Amygdala (tissue), 56 donors: Measurements from ENCODE around the gene C4BPA.

Experiments used
- DNase-seq, 56 donors: peaks; one replicate each; lab custom pipeline; 2025; lab: John Stamatoyannopoulos, UW

C4BPA gene

DNA sequence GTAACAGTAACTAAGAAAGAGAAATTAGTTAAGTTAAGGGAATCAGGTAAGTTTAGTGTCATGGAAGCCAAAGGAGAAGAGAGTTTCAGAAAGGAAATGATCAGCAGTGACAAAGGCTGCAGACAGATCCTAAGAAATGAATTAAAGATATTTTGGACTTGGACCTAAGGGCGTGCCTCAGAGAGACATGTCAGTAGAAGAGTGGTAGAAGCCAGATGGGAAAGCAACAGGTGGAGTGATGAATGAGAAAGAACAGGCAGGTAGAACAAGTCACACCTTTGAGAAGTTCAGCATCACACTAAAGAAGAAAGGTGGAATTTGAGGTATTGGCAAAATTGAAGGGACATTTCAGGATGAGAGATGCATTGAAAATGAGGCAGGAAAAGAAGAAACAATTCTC is 1.4 kb upstream of the C4BPA start:
- no peak for DNase-seq

GRCh38 chr1:207109004-207109403 is 5.0 kb downstream of the C4BPA start:
- DNase-seq = no peak

- DNase-seq = no peak
These were observed 8.7 kb downstream of the C4BPA start for GRCh38 chr1:207112616-207113296.

GRCh38 chr1:207115269-207115668 is 11.2 kb downstream of the C4BPA start:
- DNase-seq = no peak

GRCh38 chr1:207124389-207124788 is 20.4 kb downstream of the C4BPA start:
- DNase-seq = no peak

DNA sequence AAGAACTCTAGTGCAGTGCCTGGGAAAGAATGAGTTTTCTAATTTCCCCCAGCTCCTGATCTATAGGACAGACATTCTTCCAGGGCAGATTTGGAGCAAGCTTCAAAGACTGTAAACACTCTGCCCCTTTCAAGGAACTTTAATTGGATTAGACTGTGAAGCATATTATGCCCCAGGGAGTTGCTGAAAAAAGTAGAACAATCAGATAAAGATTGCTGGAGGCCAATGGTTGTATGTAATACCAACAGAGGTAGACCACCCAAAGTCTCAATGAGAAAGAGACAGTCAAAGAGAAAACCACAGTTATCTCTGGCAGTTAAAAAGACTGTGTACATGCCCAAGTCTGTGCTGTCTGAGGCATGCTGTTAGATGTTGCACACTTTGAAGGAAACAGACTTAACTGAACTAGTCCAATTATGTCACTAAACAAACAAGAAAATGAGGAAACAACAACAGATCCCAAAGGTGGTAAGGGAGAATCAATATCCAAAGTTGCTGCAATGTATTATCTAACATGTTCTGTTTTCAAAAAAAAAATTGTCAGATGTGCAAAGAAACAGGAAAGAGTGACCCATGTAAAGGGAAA is 24.4 kb downstream of the C4BPA start:
- no peak for DNase-seq

GRCh38 chr1:207129053-207129452 is 25.0 kb downstream of the C4BPA start:
- no peak for DNase-seq

GRCh38 chr1:207130252-207131036 is 26.4 kb downstream of the C4BPA start:
- DNase-seq = no peak

- no peak for DNase-seq
These were observed 27.1 kb downstream of the C4BPA start for GRCh38 chr1:207131163-207131562.

GRCh38 chr1:207134581-207134980 is 30.5 kb downstream of the C4BPA start:
- DNase-seq = no peak

DNA sequence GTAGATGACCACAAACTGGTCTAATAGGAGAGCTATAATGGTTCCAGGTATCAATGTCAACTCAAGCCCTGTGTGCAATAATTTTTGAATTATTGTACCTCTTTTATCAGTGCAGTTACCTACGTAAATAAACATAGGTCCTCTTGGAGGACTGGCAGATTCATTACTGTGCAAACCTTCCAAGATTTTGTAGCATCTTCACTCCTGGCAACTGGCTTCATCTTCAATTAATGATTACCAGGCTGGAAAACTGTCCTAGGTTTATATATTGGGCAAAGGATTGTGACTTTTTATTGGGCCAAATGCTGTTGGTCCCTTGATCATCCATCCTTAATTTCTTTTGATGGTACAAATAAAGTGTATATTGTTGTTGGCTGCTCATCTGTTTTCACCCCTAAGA is 35.6 kb downstream of the C4BPA start:
- DNase-seq = no peak

- no peak for DNase-seq
These were observed 36.5 kb downstream of the C4BPA start for GRCh38 chr1:207140536-207140935.

GRCh38 chr1:207145401-207146058 is 41.5 kb downstream of the C4BPA start:
- no peak for DNase-seq

DNA sequence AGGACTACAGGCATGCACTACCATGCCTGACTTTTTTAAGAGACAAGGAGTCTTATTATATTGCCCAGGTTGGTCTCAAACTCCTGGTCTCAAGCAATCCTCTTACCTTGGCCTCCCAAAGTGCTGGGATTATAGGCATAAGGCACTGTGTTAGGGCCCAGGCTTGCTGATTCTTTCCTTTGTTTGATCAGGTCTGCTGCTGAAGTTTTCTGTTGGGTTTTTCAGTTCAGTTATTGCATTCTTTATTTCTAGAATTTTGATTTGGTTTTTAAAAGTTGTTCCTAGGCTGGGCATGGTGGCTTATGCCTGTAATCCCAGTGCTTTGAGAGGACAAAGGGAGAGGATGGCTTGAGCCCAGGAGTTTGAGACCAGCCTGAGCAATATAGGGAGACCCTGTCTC is 47.9 kb downstream of the C4BPA start:
- no peak for DNase-seq

- DNase-seq = no peak
These were observed 48.9 kb downstream of the C4BPA start for GRCh38 chr1:207152792-207153468.

GRCh38 chr1:207155028-207155427 is 51.0 kb downstream of the C4BPA start:
- no peak for DNase-seq

DNA sequence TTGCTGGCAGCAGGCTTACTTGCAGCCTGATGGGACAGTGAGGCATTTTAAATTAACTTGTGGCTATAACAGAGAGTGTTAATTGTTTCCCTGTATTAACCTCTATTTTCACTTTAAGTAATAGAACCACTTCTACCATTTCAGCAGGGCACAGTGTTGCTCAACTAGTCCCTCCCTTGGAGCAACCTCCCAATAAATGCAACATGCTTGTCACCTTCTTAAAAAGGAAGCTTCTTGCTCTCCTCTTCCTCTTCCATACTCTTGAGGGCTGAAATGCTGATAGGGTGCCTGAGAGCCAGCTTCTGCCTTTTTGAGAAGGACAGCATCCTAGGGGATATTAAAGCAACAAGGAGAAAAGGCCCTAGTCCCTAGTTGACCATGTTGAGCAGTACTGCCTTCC is 52.1 kb downstream of the C4BPA start:
- no peak for DNase-seq

DNA sequence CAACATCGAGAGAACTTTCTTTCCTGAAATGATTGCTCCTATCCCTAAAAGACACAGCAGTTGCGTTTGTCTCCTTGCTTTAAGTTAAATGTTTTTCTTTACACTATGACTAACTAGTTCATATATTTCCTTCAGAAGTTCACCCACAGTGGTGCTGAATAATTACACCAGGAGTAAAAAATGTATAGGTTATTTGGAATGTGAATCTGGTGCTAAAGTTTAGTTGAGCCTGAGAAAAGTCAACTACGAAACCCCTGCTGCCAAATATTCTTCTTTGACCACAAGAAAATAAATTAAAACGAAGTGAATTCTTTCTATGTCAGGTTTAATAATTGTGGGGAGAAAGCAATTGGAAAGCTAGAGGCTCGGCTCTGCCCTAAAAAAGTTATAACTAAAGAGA is 52.8 kb downstream of the C4BPA start:
- no peak for DNase-seq

DNA sequence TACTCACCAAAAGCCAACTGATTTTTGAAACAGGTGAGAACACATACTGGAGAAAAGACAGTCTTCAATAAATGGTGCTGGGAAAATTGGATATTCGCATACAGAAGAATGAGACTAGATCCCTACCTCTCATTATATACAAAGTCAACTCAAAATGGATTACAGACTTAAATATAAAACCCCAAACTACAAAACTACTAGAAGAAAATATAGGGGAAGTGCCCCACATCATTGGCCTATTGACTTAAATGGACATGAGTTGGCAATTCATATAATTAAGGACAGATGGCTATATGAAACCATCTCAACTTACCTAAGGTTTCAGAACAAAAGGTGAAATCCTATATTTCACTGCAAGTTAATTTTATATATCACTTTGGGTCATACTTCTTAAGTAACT is 60.1 kb downstream of the C4BPA start:
- DNase-seq = no peak

DNA sequence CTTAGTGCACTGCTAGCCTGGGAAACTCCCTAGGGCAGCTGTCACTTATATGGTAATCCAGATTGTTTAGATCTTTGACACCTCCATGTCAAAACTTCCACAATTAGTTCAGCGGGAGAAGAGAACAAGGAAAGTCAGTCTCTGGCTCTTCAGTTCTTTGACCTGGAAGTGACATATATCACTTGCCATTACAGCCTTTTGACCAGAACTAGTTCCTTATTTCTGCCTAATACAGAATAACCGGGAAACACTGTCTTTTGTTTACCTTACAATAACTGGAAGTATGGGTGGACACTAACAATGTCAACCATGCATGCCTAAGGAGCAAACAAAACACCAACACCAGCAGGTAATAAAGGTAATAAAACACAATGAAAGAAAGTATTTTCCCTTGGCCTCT is 68.3 kb downstream of the C4BPA start:
- no peak for DNase-seq

- no peak for DNase-seq
These were observed 68.9 kb downstream of the C4BPA start for GRCh38 chr1:207172885-207173284.
